Stromal cell of bone marrow (primary cell): Measurements from ENCODE around the gene CS.

ENCODE experiments used
- DNase-seq: peaks from one replicate; pipeline ENCODE4 v3.0.0-alpha.2; 2012; ENCODE audit warnings: low read depth

CS gene

GRCh38 chr12:56247923-56248322 is 52.2 kb downstream of the CS start:
- DNase-seq: no peak

- DNase-seq: no peak
Measured at GRCh38 chr12:56244494-56244893, 55.6 kb downstream of the CS start.

- no peak for DNase-seq
Measured at GRCh38 chr12:56243731-56244181, 56.4 kb downstream of the CS start.

- DNase-seq: no peak
Measured at GRCh38 chr12:56242986-56243385, 57.1 kb downstream of the CS start.

GRCh38 chr12:56241424-56242303 is 58.5 kb downstream of the CS start:
- no peak for DNase-seq

- no peak for DNase-seq
Measured at GRCh38 chr12:56237552-56237951, 62.6 kb downstream of the CS start.

- no peak for DNase-seq
Measured at GRCh38 chr12:56236985-56237384, 63.1 kb downstream of the CS start.

GRCh38 chr12:56236091-56236490 is 64.0 kb downstream of the CS start:
- no peak for DNase-seq

- DNase-seq: no peak
Measured at GRCh38 chr12:56234746-56235436, 65.2 kb downstream of the CS start.

- DNase-seq: no peak
Measured at GRCh38 chr12:56231184-56231582, 68.9 kb downstream of the CS start.

- DNase-seq: no peak
Measured at GRCh38 chr12:56230432-56231183, 69.5 kb downstream of the CS start.

GRCh38 chr12:56229916-56230431 is 70.2 kb downstream of the CS start, which contains the start of gene SLC39A5:
TSS of gene SLC39A5 (plus strand) at chr12:56230051. CDS start at chr12:56231275, 1,224 bp downstream.
- DNase-seq: no peak

GRCh38 chr12:56229082-56229481 is 71.0 kb downstream of the CS start:
- no peak for DNase-seq

GRCh38 chr12:56224954-56225353 is 75.2 kb downstream of the CS start:
- DNase-seq: no peak

- peak; percentile 98 for DNase-seq
Measured at GRCh38 chr12:56224102-56224701, 75.9 kb downstream of the CS start, which contains the start of gene NABP2. TSS of gene NABP2 (plus strand) at chr12:56224342. CDS start at chr12:56224857, 515 bp downstream.

- no peak for DNase-seq
Measured at GRCh38 chr12:56223571-56224101, 76.5 kb downstream of the CS start.

GRCh38 chr12:56222531-56222895 is 77.6 kb downstream of the CS start:
- no peak for DNase-seq

- peak; percentile 94 for DNase-seq
Measured at GRCh38 chr12:56221757-56222530, 78.2 kb downstream of the CS start, which contains the start of gene RNF41. TSS of gene RNF41 (minus strand) at chr12:56221922. CDS start at chr12:56214047, 7,875 bp downstream.
